ENCODE data around the gene PASK.

Gene PASK

GRCh38 chr2:241134711-241135110 lies 14.6 kb downstream of the PASK start:
- no peak for TF ChIP-seq NFIC (IDR thresholded peaks at IDR 0.05)
- no peak for TF ChIP-seq TCF12 (IDR thresholded peaks at IDR 0.05; ENCODE audit: low read depth)
- no peak for TF ChIP-seq TAF1 (IDR thresholded peaks at IDR 0.05; ENCODE audit: low read depth)

- TF ChIP-seq MAX (IDR thresholded peaks at IDR 0.05) (no peak), EGR1 (IDR thresholded peaks at IDR 0.05) (no peak), ZBTB7A (IDR thresholded peaks at IDR 0.05; ENCODE audit: low read depth) (no peak), USF1 (IDR thresholded peaks at IDR 0.05) (no peak), NFIC (IDR thresholded peaks at IDR 0.05) (no peak), RAD21 (IDR thresholded peaks at IDR 0.05; ENCODE audit: low read depth) (no peak), TEAD4 (IDR thresholded peaks at IDR 0.05) (no peak), REST (IDR thresholded peaks at IDR 0.05; ENCODE audit: low read depth) (no peak), TAF1 (IDR thresholded peaks at IDR 0.05; ENCODE audit: low read depth) (no peak), CREB1 (IDR thresholded peaks at IDR 0.05; ENCODE audit: low read depth) (no peak), TCF12 (IDR thresholded peaks at IDR 0.05; ENCODE audit: low read depth) (no peak), YY1 (IDR thresholded peaks at IDR 0.05; ENCODE audit: low read depth) (no peak), EP300 (IDR thresholded peaks at IDR 0.05; ENCODE audit: borderline replicate concordance) (no peak), CEBPB (IDR thresholded peaks at IDR 0.05) (no peak), FOXM1 (IDR thresholded peaks at IDR 0.05; ENCODE audit: borderline replicate concordance, low read depth) (no peak)
These were observed 15.8 kb downstream of the PASK start for GRCh38 chr2:241133436-241133820.

- TF ChIP-seq YY1 (IDR thresholded peaks at IDR 0.05; ENCODE audit: low read depth) (no peak), MAX (IDR thresholded peaks at IDR 0.05) (no peak), EP300 (IDR thresholded peaks at IDR 0.05; ENCODE audit: borderline replicate concordance) (no peak), USF1 (IDR thresholded peaks at IDR 0.05) (no peak), EGR1 (IDR thresholded peaks at IDR 0.05) (no peak), FOXM1 (IDR thresholded peaks at IDR 0.05; ENCODE audit: borderline replicate concordance, low read depth) (no peak), TEAD4 (IDR thresholded peaks at IDR 0.05) (no peak)
These were observed 16.5 kb downstream of the PASK start for GRCh38 chr2:241132538-241133435.

GRCh38 chr2:241131531-241131930 lies 17.7 kb downstream of the PASK start:
- no peak for TF ChIP-seq CEBPB (IDR thresholded peaks at IDR 0.05)
- TF ChIP-seq RAD21 (IDR thresholded peaks at IDR 0.05; ENCODE audit: low read depth): no peak
- no peak for TF ChIP-seq EGR1 (IDR thresholded peaks at IDR 0.05)
- TF ChIP-seq REST (IDR thresholded peaks at IDR 0.05; ENCODE audit: low read depth): no peak
- TF ChIP-seq EP300 (IDR thresholded peaks at IDR 0.05; ENCODE audit: borderline replicate concordance): no peak
- no peak for TF ChIP-seq NFIC (IDR thresholded peaks at IDR 0.05)
- no peak for TF ChIP-seq TEAD4 (IDR thresholded peaks at IDR 0.05)

- TF ChIP-seq USF1 (IDR thresholded peaks at IDR 0.05) (no peak), NFIC (IDR thresholded peaks at IDR 0.05) (no peak), ZBTB7A (IDR thresholded peaks at IDR 0.05; ENCODE audit: low read depth) (no peak), TAF1 (IDR thresholded peaks at IDR 0.05; ENCODE audit: low read depth) (no peak), EP300 (IDR thresholded peaks at IDR 0.05; ENCODE audit: borderline replicate concordance) (no peak), TCF12 (IDR thresholded peaks at IDR 0.05; ENCODE audit: low read depth) (no peak), CREB1 (IDR thresholded peaks at IDR 0.05; ENCODE audit: low read depth) (no peak), TEAD4 (IDR thresholded peaks at IDR 0.05) (no peak), FOXM1 (IDR thresholded peaks at IDR 0.05; ENCODE audit: borderline replicate concordance, low read depth) (no peak), YY1 (IDR thresholded peaks at IDR 0.05; ENCODE audit: low read depth) (no peak), MAX (IDR thresholded peaks at IDR 0.05) (no peak), CEBPB (IDR thresholded peaks at IDR 0.05) (no peak), RAD21 (IDR thresholded peaks at IDR 0.05; ENCODE audit: low read depth) (no peak), EGR1 (IDR thresholded peaks at IDR 0.05) (no peak), REST (IDR thresholded peaks at IDR 0.05; ENCODE audit: low read depth) (no peak)
These were observed 19.0 kb downstream of the PASK start for GRCh38 chr2:241130316-241130715.
